Esophagus muscularis mucosa (tissue), 3 donors: ENCODE results near the gene TSNAX.

Experiments used
- POLR2AphosphoS5 ChIP-seq, 2 donors: sonication (generic); formaldehyde crosslinking; IDR thresholded peaks; one replicate each; pipeline ENCODE4 v1.6.1; 2017; ENCODE audit warnings: antibody characterized with exemption in 2 of 2
- TF ChIP-seq, protein P1 (sequence below), 3 experiments: fragments of 200-600 bp in 2 of 3; fragments of 450-650 bp in 1 of 3; sonication (generic) in 2 of 3; IDR thresholded peaks; one replicate each; pipeline ENCODE4 v1.5.1; 2017 to 2019; ENCODE audit warnings: antibody characterized with exemption in 3 of 3, mild to moderate bottlenecking in 2 of 3, moderate library complexity in 1 of 3

DNA sequence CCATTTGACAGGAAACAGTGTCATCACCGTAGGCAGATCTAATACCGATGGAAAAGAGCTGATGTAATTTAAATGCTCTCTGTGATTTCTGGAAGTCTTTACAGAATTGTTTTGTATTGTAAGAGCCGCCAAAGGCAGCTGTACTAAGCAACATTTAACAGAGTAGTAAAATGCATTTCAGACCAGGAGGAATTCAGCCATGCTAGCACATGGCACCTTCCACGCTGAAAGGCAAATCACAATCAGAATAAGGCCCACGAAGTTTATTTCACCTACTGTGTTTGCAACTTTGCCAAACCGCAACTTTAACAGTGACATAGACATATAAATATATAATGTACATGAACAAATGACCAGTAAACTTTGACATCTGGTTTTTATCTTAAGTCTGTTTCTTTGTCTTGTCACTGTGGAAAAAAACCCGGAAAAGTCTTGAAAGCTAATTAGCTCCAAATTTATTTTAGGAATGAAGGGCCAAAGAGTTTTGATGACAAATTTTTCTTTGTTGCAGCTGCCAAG lies 72.0 kb downstream of the TSNAX start:
- TF ChIP-seq, protein P1, sequence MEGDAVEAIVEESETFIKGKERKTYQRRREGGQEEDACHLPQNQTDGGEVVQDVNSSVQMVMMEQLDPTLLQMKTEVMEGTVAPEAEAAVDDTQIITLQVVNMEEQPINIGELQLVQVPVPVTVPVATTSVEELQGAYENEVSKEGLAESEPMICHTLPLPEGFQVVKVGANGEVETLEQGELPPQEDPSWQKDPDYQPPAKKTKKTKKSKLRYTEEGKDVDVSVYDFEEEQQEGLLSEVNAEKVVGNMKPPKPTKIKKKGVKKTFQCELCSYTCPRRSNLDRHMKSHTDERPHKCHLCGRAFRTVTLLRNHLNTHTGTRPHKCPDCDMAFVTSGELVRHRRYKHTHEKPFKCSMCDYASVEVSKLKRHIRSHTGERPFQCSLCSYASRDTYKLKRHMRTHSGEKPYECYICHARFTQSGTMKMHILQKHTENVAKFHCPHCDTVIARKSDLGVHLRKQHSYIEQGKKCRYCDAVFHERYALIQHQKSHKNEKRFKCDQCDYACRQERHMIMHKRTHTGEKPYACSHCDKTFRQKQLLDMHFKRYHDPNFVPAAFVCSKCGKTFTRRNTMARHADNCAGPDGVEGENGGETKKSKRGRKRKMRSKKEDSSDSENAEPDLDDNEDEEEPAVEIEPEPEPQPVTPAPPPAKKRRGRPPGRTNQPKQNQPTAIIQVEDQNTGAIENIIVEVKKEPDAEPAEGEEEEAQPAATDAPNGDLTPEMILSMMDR (IDR thresholded peaks at IDR 0.05) = no peak
- no peak for TF ChIP-seq POLR2AphosphoS5 (IDR thresholded peaks at IDR 0.05)
